Liver (tissue), 3 donors: Measurements from ENCODE around the gene GABPB1.

Experiments used
- ATF3 ChIP-seq: IDR thresholded peaks from 2 replicates; pipeline ENCODE4 v1.6.1; 2016; ENCODE audit warnings: antibody characterized with exemption
- CTCF ChIP-seq: fragments of 150-350 bp; IDR thresholded peaks from 2 replicates; pipeline ENCODE4 v1.5.1; 2017; ENCODE audit warnings: improper control_type of control experiment, low read depth, low read length; ENCODE audit not compliant: missing input control
- EGR1 ChIP-seq, 2 donors: IDR thresholded peaks; 2 replicates each; pipeline ENCODE4 v1.6.1; 2016 to 2018; ENCODE audit warnings: antibody characterized with exemption in 2 of 2, low read depth in 2 of 2
- FOXA1 ChIP-seq: IDR thresholded peaks from 2 replicates; pipeline ENCODE4 v1.6.1; 2016; ENCODE audit warnings: antibody characterized with exemption
- GABPA ChIP-seq, 2 donors: IDR thresholded peaks in 1 of 2; conservative IDR thresholded peaks in 1 of 2; 2 replicates each; pipeline ENCODE4 v1.6.1; 2016; ENCODE audit warnings: antibody characterized with exemption in 2 of 2, mild to moderate bottlenecking in 1 of 2, moderate library complexity in 1 of 2
- HNF4G ChIP-seq: IDR thresholded peaks from 2 replicates; pipeline ENCODE4 v1.6.1; 2016; ENCODE audit warnings: antibody characterized with exemption
- MAX ChIP-seq: IDR thresholded peaks from 2 replicates; pipeline ENCODE4 v1.6.1; 2016; ENCODE audit warnings: antibody characterized with exemption
- REST ChIP-seq: IDR thresholded peaks from 2 replicates; pipeline ENCODE4 v1.6.1; 2016; ENCODE audit warnings: antibody characterized with exemption, mild to moderate bottlenecking
- SP1 ChIP-seq: IDR thresholded peaks from 2 replicates; pipeline ENCODE4 v1.6.1; 2018; ENCODE audit warnings: antibody characterized with exemption, mild to moderate bottlenecking
- TAF1 ChIP-seq: conservative IDR thresholded peaks from 2 replicates; pipeline ENCODE4 v1.6.1; 2016; ENCODE audit warnings: antibody characterized with exemption, mild to moderate bottlenecking
- ZBTB33 ChIP-seq: IDR thresholded peaks from 2 replicates; pipeline ENCODE4 v1.6.1; 2016; ENCODE audit warnings: antibody characterized with exemption
- donor health status: healthy.
- donor health status: healthy.

DNA sequence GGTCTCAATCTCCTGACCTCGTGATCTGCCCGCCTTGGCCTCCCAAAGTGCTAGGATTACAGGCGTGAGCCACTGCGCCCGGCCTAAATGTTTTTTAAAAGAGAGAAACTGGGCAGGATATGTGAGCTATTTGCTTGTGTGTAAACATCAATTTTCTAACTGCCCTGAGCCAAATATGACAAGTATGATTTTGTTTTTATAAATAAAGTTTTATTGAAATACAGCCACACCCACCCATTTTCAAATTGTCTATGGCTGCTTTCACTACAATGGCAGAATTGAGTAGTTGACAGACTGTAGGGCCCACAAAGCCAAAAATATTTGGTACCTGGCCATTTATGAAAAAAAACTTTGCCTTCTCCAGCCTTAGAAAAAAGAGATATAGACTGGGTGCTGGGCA lies 73.6 kb downstream of the GABPB1 start:
- TF ChIP-seq CTCF = no peak
- TF ChIP-seq SP1 = no peak
- no peak for TF ChIP-seq ZBTB33
- no peak for TF ChIP-seq MAX
- TF ChIP-seq TAF1 = no peak
- no peak for TF ChIP-seq EGR1 (IDR thresholded peaks at IDR 0.05; ENCODE audit: low read depth in 2 of 2)
- no peak for TF ChIP-seq REST
- no peak for TF ChIP-seq GABPA (IDR thresholded peaks at IDR 0.05 in 1 of 2, conservative IDR thresholded peaks at IDR 0.05 in 1 of 2)
- TF ChIP-seq FOXA1 = no peak
- TF ChIP-seq ATF3 = no peak
- no peak for TF ChIP-seq HNF4G
